Left ventricle myocardium inferior (tissue), 1 donor: ENCODE data around the gene SYCP2L. TPM values are rescaled to one million over a fixed set of nuclear protein-coding genes. Genes with fewer than 3 reads are reported as not detected.
"Not testable (repeated sequence)": the region's sequence is repeated elsewhere in the genome, so short reads cannot be mapped to it uniquely, and the experiment has no call there.

Experiments used
- DNase-seq: peaks from one replicate; pipeline ENCODE4 v3.0.0-alpha.2; 2020
- H3K27ac ChIP-seq: fragments of 200-600 bp; replicated peaks from 2 replicates; pipeline ENCODE4 v1.8.0; 2021
- H3K27me3 ChIP-seq: fragments of 200-600 bp; 2 replicates; pipeline ENCODE4 v1.8.0; 2021; ENCODE audit warnings: low read depth
- H3K36me3 ChIP-seq: fragments of 200-600 bp; 2 replicates; pipeline ENCODE4 v1.8.0; 2021
- H3K4me1 ChIP-seq: fragments of 200-600 bp; 2 replicates; pipeline ENCODE4 v1.8.0; 2021
- H3K4me3 ChIP-seq: fragments of 200-600 bp; 2 replicates; pipeline ENCODE4 v1.8.0; 2021; ENCODE audit warnings: mild to moderate bottlenecking, moderate library complexity
- H3K9me3 ChIP-seq: fragments of 200-600 bp; replicated peaks from 2 replicates; pipeline ENCODE4 v1.8.0; 2021
- intact Hi-C: fragments of 100-400 bp; cut with micrococcal nuclease; formaldehyde crosslinking; loops from one replicate; pipeline ENCODE4 v1.11.0; 2022
- total RNA-seq: library from RNA; stranded (reverse); fragmentation: NEBNext Ultra II Directional; extraction: Animal tissue kit (Norgen Biotek cat#: 25700); gene quantifications from one replicate; pipeline ENCODE4 v1.2.1, GENCODE V29; 2021
- TF ChIP-seq, protein P1 (sequence below): fragments of 200-600 bp; IDR thresholded peaks from 2 replicates; pipeline ENCODE4 v1.8.0; 2021; ENCODE audit warnings: antibody characterized with exemption, mild to moderate bottlenecking, borderline replicate concordance
- donor health status: DM: no; HTN: yes; CAD: no; lungs with severe emphysema.

SYCP2L gene
- total RNA-seq, 1 donor from 2014 or later, result 0.33 TPM

DNA sequence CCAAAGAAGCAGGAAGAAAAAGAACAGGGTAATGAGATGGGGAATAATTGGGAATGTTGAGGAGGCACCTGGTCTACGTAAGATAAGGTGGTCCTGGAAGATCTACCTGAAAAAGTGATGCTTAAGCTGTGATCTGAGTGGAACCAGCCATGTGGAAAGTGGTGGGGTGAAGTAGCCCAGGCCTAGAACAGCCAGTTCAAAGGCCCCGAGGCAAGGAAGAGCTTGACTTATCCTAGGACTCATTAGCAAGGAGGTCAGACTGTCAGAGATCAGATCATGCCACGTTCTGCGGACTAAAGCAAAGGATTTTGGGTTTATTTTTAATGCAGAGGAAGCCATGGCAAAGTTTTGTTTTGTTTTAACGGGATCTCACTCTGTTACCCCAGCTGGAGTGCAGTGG is 5.1 kb downstream of the SYCP2L start:
- no peak overlapping the region for H3K4me3 ChIP-seq

DNA sequence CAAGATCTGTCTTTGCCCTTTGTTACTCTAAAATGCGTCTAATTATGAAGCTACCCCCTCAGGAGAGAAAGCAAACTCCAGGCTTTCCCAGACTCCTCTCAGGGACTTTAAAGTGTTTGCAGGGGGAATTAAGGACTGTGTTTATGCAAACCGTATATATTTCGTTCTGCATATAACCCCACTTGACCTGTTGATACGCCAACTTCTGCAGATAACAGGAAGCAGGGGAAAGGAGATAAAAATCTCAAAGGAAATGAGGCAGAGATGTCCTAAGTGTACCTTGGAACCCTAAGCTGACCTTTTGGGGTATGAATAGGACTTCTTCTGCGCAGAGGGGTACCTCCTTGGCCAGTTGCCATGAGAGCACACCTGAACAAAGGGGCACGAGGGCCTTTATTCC is 8.1 kb downstream of the SYCP2L start:
- Histone ChIP-seq H3K4me3 (no peak overlapping the region), H3K4me1 (no peaks in the 10 kb centered on the region), H3K27me3 (no peaks in the 10 kb centered on the region), H3K27ac (no peak overlapping the region), H3K36me3 (no peaks in the 10 kb centered on the region), H3K9me3 (peaks cover 9% of the 10 kb centered on the region)
- intact Hi-C loops, result no loop called here
- no peak for DNase-seq
- TF ChIP-seq, protein P1, sequence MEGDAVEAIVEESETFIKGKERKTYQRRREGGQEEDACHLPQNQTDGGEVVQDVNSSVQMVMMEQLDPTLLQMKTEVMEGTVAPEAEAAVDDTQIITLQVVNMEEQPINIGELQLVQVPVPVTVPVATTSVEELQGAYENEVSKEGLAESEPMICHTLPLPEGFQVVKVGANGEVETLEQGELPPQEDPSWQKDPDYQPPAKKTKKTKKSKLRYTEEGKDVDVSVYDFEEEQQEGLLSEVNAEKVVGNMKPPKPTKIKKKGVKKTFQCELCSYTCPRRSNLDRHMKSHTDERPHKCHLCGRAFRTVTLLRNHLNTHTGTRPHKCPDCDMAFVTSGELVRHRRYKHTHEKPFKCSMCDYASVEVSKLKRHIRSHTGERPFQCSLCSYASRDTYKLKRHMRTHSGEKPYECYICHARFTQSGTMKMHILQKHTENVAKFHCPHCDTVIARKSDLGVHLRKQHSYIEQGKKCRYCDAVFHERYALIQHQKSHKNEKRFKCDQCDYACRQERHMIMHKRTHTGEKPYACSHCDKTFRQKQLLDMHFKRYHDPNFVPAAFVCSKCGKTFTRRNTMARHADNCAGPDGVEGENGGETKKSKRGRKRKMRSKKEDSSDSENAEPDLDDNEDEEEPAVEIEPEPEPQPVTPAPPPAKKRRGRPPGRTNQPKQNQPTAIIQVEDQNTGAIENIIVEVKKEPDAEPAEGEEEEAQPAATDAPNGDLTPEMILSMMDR, result no peak

More for the DNA sequence above, 5.1 kb downstream of the SYCP2L start:
- Histone ChIP-seq H3K27ac (no peak overlapping the region), H3K27me3 (peaks cover 15% of the 10 kb centered on the region), H3K4me1 (peaks cover 3% of the 10 kb centered on the region), H3K36me3 (no peaks in the 10 kb centered on the region), H3K9me3 (peaks cover 9% of the 10 kb centered on the region)
- intact Hi-C loops, result no loop called here
- TF ChIP-seq, protein P1, result no peak
- DNase-seq, result no peak

DNA sequence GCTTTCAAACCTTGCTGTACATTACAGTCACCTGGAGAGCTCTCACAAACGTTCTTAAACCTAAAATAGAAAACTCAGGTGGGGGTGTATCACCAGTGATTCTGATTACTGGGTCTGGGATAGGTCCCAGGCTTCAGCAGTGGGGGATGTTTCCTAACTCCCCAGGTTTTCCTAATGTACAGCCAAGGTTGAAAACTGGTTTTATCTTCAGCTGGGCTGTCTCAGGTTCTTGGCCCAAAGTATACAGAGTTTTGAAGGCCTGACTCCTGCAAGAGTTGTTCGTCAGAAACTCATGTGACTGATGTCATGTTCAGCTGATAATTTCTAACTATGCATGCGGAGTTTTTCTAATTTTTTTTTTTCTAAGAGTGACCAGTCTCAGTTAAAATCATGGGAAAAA is 9.8 kb downstream of the SYCP2L start:
- Histone ChIP-seq H3K4me1 (no peaks in the 10 kb centered on the region), H3K27me3 (no peaks in the 10 kb centered on the region), H3K4me3 (no peak overlapping the region), H3K36me3 (no peaks in the 10 kb centered on the region), H3K27ac (no peak overlapping the region), H3K9me3 (no peaks in the 10 kb centered on the region)
- intact Hi-C loops, result no loop called here
- TF ChIP-seq, protein P1, result no peak
- DNase-seq, result no peak

DNA sequence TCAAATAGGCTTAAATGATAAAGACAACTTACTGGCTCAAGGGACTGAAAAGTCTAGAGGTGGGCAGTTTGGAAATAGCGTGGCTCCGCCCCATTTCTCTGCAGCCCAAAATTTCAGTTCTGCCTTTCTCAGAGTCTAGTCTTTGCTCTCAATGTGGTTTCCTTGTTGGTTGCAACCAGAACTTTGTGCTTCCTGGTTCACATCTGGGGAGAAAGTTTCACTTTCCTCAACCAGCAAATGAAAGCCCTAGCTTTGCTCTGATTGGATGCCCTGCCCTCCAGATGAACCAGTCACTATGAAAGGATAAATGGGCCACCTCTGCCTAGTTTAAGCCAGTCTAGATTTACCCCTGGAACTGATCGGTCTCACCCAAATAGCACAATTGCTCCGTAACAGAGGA is 14.9 kb downstream of the SYCP2L start:
- H3K27me3 ChIP-seq, result no peaks in the 10 kb centered on the region

DNA sequence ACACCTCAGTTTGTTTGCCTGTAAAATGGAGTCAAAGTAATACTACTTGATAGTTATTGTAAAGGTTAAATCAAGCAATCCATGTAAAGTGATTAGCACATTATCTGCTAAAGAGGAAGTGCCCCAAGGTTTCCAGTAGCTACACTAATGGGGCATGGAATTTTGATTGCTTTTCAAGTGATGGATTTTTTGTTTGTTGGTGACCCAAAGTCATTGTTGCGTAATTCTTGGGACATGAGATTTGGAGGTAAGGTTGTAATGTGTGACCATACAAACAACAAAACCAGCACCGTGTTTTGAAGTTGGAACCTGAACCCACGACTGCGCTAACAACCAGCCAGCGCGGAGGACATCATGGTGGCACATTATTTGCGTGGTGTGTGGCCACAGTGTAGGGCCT is 17.2 kb downstream of the SYCP2L start:
- Histone ChIP-seq H3K36me3 (no peaks in the 10 kb centered on the region), H3K4me1 (no peaks in the 10 kb centered on the region), H3K27ac (no peak overlapping the region), H3K27me3 (no peaks in the 10 kb centered on the region), H3K4me3 (no peak overlapping the region), H3K9me3 (no peaks in the 10 kb centered on the region)
- TF ChIP-seq, protein P1, result no peak
- DNase-seq, result no peak
- intact Hi-C loops, result no loop called here

More for the DNA sequence above, 14.9 kb downstream of the SYCP2L start:
- TF ChIP-seq, protein P1, result no peak
- H3K36me3 ChIP-seq, result no peaks in the 10 kb centered on the region
- no peak overlapping the region for H3K4me3 ChIP-seq
- no peak overlapping the region for H3K27ac ChIP-seq
- H3K4me1 ChIP-seq, result no peaks in the 10 kb centered on the region
- intact Hi-C loops, result no loop called here
- no peaks in the 10 kb centered on the region for H3K9me3 ChIP-seq
- no peak for DNase-seq

DNA sequence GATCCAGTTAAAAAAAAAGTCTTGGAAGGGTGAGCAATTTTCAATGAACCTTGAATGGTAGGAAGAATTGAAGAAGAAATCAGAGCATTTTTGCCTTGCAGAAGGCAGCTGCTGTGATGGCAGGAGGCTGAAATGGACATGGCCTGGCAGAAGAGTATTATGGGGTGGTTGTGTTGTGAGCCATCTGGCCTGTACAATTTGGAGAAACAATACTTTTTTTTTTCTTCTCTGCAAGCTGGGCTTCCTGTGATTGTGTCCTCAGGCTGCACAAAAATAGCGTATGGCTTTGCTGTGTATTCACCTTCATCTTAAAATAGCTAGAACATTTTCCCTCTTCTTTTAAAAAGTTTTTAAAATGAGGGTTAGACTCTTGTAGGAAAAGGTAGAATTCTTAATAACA is 21.4 kb downstream of the SYCP2L start:
- Histone ChIP-seq H3K36me3 (peaks cover 5% of the 10 kb centered on the region), H3K27me3 (no peaks in the 10 kb centered on the region), H3K27ac (peak overlapping the region; percentile 51), H3K9me3 (peaks cover 1% of the 10 kb centered on the region), H3K4me3 (no peak overlapping the region), H3K4me1 (no peaks in the 10 kb centered on the region)
- TF ChIP-seq, protein P1, result no peak
- intact Hi-C loops, result no loop called here
- DNase-seq, result no peak

DNA sequence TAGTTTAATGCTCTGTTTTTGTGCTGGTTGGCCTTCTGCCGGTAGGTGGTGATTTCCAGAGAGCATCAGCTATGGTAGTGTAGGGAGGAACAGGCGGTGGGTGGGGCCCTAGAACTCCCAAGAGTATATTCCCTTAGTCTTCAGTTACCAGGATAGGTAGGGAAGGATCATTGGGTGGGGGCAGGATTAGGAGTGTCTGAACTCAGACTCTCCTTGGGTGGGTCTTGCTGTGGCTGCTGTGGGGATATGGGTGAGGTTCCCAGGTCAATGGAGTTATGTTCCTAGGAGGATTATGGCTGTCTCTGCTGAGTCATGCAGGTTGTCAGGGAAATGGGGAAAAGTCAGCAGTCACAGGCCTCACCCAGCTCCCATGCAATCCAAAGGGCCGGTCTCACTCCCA is 32.7 kb downstream of the SYCP2L start:
- H3K4me1 ChIP-seq, intact Hi-C loops, H3K4me3 ChIP-seq: not testable (repeated sequence)

More for the DNA sequence above, 32.7 kb downstream of the SYCP2L start:
- H3K27ac ChIP-seq, DNase-seq, H3K36me3 ChIP-seq, H3K27me3 ChIP-seq: not testable (repeated sequence)
- peaks cover 15% of the 10 kb centered on the region for H3K9me3 ChIP-seq
